ENCODE measurements around the gene TBC1D32. TPM values are rescaled to one million over a fixed set of nuclear protein-coding genes. Genes with fewer than 3 reads are reported as not detected.

The TBC1D32 gene
- total and polyA plus RNA-seq, 4 donors: 0.51 to 2.8 (median 1.7) TPM

DNA sequence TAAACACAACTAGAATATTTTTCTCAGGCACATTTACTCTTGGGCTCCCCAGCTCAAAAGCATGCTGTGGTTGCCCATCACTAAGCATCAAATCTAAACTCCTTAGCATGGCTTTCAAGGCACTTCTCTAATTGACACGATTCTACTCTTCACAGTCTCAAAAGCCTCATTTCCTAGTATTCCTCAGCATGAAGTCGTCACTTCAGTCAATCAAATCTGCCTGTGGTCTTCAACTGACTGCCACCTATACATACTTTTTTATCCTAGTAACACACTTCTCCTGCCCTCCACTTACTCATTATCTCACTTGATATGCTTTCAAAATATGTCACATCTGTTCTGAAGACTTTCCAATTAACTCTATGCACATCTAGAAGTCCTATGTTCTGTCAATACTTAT, 110.3 kb downstream of the TBC1D32 start:
- DNase-seq (ENCODE audit: low spot score): no peak
- no peak overlapping the region for H3K4me3 ChIP-seq (ENCODE audit: low read depth in 1 of 3, low read length in 3 of 3)
- 74% methylated on average over 2 of the region's 2 CpGs for WGBS
- no peaks in the 10 kb centered on the region for H3K27me3 ChIP-seq (ENCODE audit: control insufficient read depth in 4 of 4, insufficient read depth in 4 of 4, low read length in 3 of 4)
- no peaks in the 10 kb centered on the region for H3K36me3 ChIP-seq (ENCODE audit: control insufficient read depth in 4 of 4, insufficient read depth in 3 of 4, low read depth in 1 of 4, low read length in 3 of 4)
- H3K9ac ChIP-seq (ENCODE audit: low read depth in 1 of 2, low read length in 2 of 2): no peak overlapping the region
- H3K9me3 ChIP-seq (ENCODE audit: control insufficient read depth in 4 of 4, low read length in 3 of 4): peaks cover 0 to 1% (median 0%) of the 10 kb centered on the region in 4 donors
- no peaks in the 10 kb centered on the region for H3K4me1 ChIP-seq (ENCODE audit: control insufficient read depth in 4 of 4, insufficient read depth in 4 of 4, low read length in 3 of 4)
- TF ChIP-seq TAF1 (conservative IDR thresholded peaks at IDR 0.05): no peak
- TF ChIP-seq, protein P1, sequence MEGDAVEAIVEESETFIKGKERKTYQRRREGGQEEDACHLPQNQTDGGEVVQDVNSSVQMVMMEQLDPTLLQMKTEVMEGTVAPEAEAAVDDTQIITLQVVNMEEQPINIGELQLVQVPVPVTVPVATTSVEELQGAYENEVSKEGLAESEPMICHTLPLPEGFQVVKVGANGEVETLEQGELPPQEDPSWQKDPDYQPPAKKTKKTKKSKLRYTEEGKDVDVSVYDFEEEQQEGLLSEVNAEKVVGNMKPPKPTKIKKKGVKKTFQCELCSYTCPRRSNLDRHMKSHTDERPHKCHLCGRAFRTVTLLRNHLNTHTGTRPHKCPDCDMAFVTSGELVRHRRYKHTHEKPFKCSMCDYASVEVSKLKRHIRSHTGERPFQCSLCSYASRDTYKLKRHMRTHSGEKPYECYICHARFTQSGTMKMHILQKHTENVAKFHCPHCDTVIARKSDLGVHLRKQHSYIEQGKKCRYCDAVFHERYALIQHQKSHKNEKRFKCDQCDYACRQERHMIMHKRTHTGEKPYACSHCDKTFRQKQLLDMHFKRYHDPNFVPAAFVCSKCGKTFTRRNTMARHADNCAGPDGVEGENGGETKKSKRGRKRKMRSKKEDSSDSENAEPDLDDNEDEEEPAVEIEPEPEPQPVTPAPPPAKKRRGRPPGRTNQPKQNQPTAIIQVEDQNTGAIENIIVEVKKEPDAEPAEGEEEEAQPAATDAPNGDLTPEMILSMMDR (IDR thresholded peaks at IDR 0.05; ENCODE audit: low read depth, low read length, missing input control): no peak
- TF ChIP-seq, protein P2, sequence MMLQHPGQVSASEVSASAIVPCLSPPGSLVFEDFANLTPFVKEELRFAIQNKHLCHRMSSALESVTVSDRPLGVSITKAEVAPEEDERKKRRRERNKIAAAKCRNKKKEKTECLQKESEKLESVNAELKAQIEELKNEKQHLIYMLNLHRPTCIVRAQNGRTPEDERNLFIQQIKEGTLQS (IDR thresholded peaks at IDR 0.05): no peak
- TF ChIP-seq HNF4G (IDR thresholded peaks at IDR 0.05): no peak
- TF ChIP-seq EGR1 (IDR thresholded peaks at IDR 0.05; ENCODE audit: low read depth in 2 of 2): no peak
- no peak for TF ChIP-seq YY1 (IDR thresholded peaks at IDR 0.05)
- no peak for TF ChIP-seq RXRA (IDR thresholded peaks at IDR 0.05)
- TF ChIP-seq, protein P3, sequence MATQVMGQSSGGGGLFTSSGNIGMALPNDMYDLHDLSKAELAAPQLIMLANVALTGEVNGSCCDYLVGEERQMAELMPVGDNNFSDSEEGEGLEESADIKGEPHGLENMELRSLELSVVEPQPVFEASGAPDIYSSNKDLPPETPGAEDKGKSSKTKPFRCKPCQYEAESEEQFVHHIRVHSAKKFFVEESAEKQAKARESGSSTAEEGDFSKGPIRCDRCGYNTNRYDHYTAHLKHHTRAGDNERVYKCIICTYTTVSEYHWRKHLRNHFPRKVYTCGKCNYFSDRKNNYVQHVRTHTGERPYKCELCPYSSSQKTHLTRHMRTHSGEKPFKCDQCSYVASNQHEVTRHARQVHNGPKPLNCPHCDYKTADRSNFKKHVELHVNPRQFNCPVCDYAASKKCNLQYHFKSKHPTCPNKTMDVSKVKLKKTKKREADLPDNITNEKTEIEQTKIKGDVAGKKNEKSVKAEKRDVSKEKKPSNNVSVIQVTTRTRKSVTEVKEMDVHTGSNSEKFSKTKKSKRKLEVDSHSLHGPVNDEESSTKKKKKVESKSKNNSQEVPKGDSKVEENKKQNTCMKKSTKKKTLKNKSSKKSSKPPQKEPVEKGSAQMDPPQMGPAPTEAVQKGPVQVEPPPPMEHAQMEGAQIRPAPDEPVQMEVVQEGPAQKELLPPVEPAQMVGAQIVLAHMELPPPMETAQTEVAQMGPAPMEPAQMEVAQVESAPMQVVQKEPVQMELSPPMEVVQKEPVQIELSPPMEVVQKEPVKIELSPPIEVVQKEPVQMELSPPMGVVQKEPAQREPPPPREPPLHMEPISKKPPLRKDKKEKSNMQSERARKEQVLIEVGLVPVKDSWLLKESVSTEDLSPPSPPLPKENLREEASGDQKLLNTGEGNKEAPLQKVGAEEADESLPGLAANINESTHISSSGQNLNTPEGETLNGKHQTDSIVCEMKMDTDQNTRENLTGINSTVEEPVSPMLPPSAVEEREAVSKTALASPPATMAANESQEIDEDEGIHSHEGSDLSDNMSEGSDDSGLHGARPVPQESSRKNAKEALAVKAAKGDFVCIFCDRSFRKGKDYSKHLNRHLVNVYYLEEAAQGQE (IDR thresholded peaks at IDR 0.05): no peak
- TF ChIP-seq FOXA2 (IDR thresholded peaks at IDR 0.05): no peak
- no peak overlapping the region for H3K27ac ChIP-seq (ENCODE audit: low read depth in 1 of 2, low read length in 2 of 2)

DNA sequence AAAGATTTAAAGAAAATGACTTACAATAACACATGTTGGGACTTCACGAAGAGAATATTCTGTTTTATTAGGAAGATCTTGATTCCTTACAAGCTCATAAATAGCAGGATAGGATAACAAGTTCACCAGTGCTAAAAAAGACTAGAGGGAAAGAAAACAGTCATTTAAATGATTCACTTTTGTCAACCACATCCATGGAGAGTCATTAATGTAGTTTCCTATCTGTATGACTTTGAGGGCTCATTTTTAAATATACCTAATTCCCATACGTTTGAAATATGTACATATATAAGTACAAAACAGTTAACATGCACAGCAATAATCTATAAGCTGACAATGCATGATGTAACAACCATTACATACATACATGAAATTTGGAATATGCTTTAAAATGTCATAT, 111.1 kb downstream of the TBC1D32 start:
- Histone ChIP-seq H3K27ac (ENCODE audit: low read depth in 1 of 2, low read length in 2 of 2) (no peak overlapping the region), H3K9me3 (ENCODE audit: control insufficient read depth in 4 of 4, low read length in 3 of 4) (peaks cover 0 to 3% (median 0%) of the 10 kb centered on the region in 4 donors), H3K27me3 (ENCODE audit: control insufficient read depth in 4 of 4, insufficient read depth in 4 of 4, low read length in 3 of 4) (no peaks in the 10 kb centered on the region), H3K36me3 (ENCODE audit: control insufficient read depth in 4 of 4, insufficient read depth in 3 of 4, low read depth in 1 of 4, low read length in 3 of 4) (no peaks in the 10 kb centered on the region), H3K4me3 (ENCODE audit: low read depth in 1 of 3, low read length in 3 of 3) (no peak overlapping the region), H3K4me1 (ENCODE audit: control insufficient read depth in 4 of 4, insufficient read depth in 4 of 4, low read length in 3 of 4) (no peaks in the 10 kb centered on the region), H3K9ac (ENCODE audit: low read depth in 1 of 2, low read length in 2 of 2) (no peak overlapping the region)
- WGBS: 74% methylated on average over 2 of the region's 2 CpGs
- TF ChIP-seq HNF4G (IDR thresholded peaks at IDR 0.05) (no peak), JUND (IDR thresholded peaks at IDR 0.05) (no peak), RXRA (IDR thresholded peaks at IDR 0.05) (no peak), FOXA1 (IDR thresholded peaks at IDR 0.05) (no peak), FOXA2 (IDR thresholded peaks at IDR 0.05) (no peak), GABPA (IDR thresholded peaks at IDR 0.05 in 1 of 2, conservative IDR thresholded peaks at IDR 0.05 in 1 of 2) (no peak), EGR1 (IDR thresholded peaks at IDR 0.05; ENCODE audit: low read depth in 2 of 2) (no peak)
- TF ChIP-seq, protein P4, sequence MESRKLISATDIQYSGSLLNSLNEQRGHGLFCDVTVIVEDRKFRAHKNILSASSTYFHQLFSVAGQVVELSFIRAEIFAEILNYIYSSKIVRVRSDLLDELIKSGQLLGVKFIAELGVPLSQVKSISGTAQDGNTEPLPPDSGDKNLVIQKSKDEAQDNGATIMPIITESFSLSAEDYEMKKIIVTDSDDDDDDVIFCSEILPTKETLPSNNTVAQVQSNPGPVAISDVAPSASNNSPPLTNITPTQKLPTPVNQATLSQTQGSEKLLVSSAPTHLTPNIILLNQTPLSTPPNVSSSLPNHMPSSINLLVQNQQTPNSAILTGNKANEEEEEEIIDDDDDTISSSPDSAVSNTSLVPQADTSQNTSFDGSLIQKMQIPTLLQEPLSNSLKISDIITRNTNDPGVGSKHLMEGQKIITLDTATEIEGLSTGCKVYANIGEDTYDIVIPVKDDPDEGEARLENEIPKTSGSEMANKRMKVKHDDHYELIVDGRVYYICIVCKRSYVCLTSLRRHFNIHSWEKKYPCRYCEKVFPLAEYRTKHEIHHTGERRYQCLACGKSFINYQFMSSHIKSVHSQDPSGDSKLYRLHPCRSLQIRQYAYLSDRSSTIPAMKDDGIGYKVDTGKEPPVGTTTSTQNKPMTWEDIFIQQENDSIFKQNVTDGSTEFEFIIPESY (IDR thresholded peaks at IDR 0.05): no peak
- TF ChIP-seq, protein P3 (IDR thresholded peaks at IDR 0.05): no peak
- DNase-seq (ENCODE audit: low spot score): no peak
